NOMO-1 (cell line): ENCODE results near the gene OR4K17.
A peak's percentile ranks its signal among the peaks of the same experiment; 100 is the strongest.
"Not testable (repeated sequence)": the region's sequence is repeated elsewhere in the genome, so short reads cannot be mapped to it uniquely, and the experiment has no call there.

Experiments used
- DNase-seq, 2 experiments: peaks; one replicate each; lab custom pipeline; 2025; ENCODE audit not compliant: unreplicated experiment in 2 of 2; lab: John Stamatoyannopoulos, UW

The OR4K17 gene, protein sequence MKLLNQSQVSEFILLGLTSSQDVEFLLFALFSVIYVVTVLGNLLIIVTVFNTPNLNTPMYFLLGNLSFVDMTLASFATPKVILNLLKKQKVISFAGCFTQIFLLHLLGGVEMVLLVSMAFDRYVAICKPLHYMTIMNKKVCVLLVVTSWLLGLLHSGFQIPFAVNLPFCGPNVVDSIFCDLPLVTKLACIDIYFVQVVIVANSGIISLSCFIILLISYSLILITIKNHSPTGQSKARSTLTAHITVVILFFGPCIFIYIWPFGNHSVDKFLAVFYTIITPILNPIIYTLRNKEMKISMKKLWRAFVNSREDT

DNA sequence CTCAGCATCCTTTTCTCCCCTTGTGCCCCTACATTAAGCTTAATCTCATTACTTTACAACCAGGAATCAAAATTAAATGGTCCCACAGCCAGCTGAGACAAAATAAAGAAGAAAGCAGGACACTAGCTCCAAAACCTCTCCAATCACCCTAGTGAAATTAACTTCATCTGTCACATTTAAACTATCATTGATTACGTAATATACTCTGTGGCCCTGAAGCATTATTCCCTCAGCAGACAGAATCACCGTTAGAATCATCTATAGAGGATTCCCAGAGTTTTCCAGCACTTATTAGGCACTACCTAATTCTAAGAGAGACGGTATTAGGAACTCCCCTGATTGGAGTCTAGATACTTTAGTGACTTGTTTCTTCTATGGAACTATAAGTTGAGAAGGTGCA is at the start of gene OR4K17:
Gene OR4K17 (plus strand): TSS at position 302 of the 400 bp plus-strand sequence. CDS start 6,761 bp downstream, outside the sequence.
- DNase-seq, result no peak

- DNase-seq, result no peak
Measured at GRCh38 chr14:20092050-20092449, 18.5 kb upstream of the OR4K17 start.

GRCh38 chr14:20093442-20093841 is 17.1 kb upstream of the OR4K17 start:
- DNase-seq, result peak; percentile 57 to 79

DNA sequence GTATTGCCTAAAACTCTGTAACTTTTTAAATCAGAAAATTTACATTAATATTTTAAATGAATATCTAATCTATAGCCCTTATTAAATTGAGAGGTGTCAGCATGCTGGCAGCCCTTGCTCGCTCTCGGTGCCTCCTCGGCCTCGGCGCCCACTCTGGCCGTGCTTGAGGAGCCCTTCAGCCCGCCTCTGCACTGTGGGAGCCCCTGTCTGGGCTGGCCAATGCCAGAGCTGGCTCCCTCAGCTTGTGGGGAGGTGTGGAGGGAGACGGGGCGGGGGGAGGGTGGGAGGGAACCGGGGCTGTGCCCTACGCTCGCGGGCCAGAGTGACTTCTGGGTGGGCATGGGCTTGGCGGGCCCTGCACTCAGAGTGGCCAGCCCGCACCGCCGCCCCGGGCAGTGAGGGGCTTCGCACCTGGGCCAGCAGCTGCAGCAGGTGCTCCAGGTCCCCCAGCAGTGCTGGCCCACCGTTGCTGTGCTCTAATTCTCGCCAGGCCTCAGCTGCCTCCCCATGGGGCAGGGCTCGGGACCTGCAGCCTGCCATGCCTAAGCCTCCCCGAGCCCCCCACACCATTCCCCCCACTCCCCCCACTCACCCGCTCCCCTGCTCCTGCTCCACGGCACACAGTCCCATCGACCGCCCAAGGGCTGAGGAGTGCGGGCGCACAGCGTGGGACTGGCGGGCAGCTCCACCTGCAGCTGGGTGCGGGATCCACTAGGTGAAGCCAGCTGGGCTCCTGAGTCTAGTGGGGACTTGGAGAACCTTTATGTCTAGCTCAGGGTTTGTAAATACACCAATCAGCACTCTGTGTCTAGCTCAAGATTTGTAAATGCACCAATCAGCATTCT is 11.4 kb upstream of the OR4K17 start:
- DNase-seq, result not testable (repeated sequence)

- no peak for DNase-seq
Measured at GRCh38 chr14:20112321-20112720, 1.8 kb downstream of the OR4K17 start.

DNA sequence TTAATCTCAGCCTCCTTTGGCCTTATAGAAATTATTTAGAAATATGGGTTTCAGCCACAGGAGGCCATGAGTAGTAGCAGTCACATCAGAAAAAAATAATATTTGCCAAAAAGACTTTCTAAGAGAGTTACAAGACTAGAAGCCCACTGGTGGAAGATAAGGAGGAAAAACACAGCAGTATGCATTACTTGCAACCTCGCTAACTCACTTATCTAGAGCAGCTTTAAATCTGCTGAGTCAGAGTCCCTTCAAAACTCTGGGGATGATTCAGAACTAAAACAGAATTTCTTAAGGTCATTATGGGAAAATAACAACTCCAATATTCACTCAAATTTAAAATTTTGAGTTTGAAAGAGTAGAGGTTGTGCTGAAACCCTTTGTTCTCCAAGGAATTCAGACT is 6.2 kb downstream of the OR4K17 start:
- no peak for DNase-seq

- no peak for DNase-seq
Measured at GRCh38 chr14:20118795-20119194, 8.3 kb downstream of the OR4K17 start.

DNA sequence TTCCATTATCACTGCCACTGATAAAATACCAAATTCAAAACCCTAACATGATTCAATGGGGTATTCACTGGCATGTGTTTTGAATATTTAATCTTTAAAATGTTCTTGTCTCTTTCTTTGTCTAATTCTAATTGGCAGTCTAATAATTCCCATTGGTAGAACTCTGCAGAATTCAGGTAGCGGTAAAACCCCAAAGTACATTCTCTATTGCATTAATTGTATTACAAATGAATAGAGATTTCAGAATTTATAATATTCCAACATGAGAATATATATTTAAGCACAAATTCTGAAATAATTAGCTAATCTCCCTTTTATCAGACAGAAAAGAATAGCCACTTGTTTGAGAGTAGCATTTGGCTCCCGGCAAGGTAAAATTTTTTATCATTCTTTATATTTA is 28.0 kb downstream of the OR4K17 start, which contains the start of gene OR4N5:
Gene OR4N5 (plus strand): TSS at position 301 of the 400 bp plus-strand sequence. CDS start 4,916 bp downstream, outside the sequence.
- no peak for DNase-seq

DNA sequence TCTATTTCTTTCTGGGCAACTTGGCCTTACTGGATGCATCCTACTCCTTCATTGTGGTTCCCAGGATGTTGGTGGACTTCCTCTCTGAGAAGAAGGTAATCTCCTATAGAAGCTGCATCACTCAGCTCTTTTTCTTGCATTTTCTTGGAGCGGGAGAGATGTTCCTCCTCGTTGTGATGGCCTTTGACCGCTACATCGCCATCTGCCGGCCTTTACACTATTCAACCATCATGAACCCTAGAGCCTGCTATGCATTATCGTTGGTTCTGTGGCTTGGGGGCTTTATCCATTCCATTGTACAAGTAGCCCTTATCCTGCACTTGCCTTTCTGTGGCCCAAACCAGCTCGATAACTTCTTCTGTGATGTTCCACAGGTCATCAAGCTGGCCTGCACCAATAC is 33.4 kb downstream of the OR4K17 start:
- no peak for DNase-seq

GRCh38 chr14:20144820-20145219 is 34.3 kb downstream of the OR4K17 start:
- no peak for DNase-seq

DNA sequence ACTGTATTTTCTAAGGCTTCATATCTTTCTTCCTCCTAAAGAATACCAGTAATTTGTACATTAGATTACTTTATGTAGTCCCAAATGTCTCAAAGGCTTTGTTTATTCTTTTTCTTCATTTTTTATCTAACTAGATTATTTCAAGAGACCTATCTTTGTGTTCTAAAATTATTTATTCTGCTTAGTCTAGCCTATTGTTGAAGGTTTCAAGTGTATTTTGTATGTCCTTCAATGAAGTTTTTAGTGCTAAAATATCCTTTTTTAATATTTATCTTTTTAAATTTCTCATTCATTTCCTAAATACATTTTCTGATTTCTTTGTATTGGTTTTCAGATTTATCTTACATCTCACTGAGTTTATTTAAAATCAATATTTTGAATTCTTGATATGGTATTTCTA is 53.9 kb downstream of the OR4K17 start:
- DNase-seq, result no peak

- no peak for DNase-seq
Measured at GRCh38 chr14:20167091-20167490, 56.6 kb downstream of the OR4K17 start.

DNA sequence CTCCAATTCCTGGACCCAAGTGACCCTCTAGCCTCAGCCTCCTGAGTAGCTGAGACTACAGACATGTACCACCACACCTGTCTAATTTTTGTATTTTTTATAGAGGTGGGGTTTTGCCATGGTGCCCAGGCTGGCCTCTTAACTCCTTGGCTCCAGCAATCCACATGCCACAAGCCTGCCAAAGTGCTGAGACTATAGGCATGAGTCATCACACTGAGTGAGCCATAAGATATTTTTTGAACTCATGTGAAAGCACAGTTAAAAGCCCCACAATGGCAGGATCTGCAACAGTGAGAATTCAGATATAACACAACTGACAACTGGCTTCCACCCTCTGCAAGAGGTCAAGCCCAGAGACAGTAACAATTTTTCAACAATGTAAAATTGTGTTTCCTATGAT is 59.3 kb downstream of the OR4K17 start:
- DNase-seq, result not testable (repeated sequence)
